Urinary bladder (tissue), 4 donors: Measurements from ENCODE around the gene LARP6. TPM values are rescaled to one million over a fixed set of nuclear protein-coding genes. Genes with fewer than 3 reads are reported as not detected.
"Not testable (repeated sequence)": the region's sequence is repeated elsewhere in the genome, so short reads cannot be mapped to it uniquely, and the experiment has no call there.

ENCODE experiments used
- DNase-seq: peaks from one replicate; pipeline ENCODE4 v3.0.0-alpha.2; 2015; ENCODE audit errors: extremely low spot score
- H3K27ac ChIP-seq: one replicate; pipeline ENCODE4 v1.5.1; 2013; ENCODE audit warnings: low read depth, mild to moderate bottlenecking, moderate library complexity
- H3K36me3 ChIP-seq: one replicate; pipeline ENCODE4 v1.6.1; 2013; ENCODE audit warnings: mild to moderate bottlenecking, moderate library complexity; ENCODE audit not compliant: insufficient read depth
- H3K4me1 ChIP-seq: one replicate; pipeline ENCODE4 v1.6.1; 2013; ENCODE audit warnings: mild to moderate bottlenecking, moderate library complexity; ENCODE audit not compliant: insufficient read depth
- H3K4me3 ChIP-seq: one replicate; pipeline ENCODE4 v1.5.1; 2013; ENCODE audit warnings: low read depth, low read length
- WGBS: extraction: QIAGEN DNeasy Blood & Tissue Kit; methylation state at CpG from one replicate; pipeline ENCODE4 v1.1.7; 2013; 5-methylcytosine and 5-hydroxymethylcytosine counted together
- polyA plus RNA-seq: library from polyadenylated mRNA; stranded (reverse); fragments of 200-250 nt; gene quantifications from one replicate; pipeline ENCODE4 v1.2.3, GENCODE V29; 2013
- total RNA-seq: library from RNA; depleted of rRNA; stranded (reverse); fragments of >200 nt; gene quantifications from one replicate; pipeline ENCODE4 v1.2.3, GENCODE V29; 2014
- donor health status: healthy with polysubstance abuse.
- donor health status: healthy.

LARP6 gene
- total and polyA plus RNA-seq, 2 donors, result 6.9 to 16.7 TPM

- Histone ChIP-seq H3K27ac (no peak overlapping the region), H3K36me3 (peaks cover 1% of the 10 kb centered on the region)
- WGBS, result 92% methylated on average over 6 of the region's 6 CpGs
These were observed 22.7 kb downstream of the LARP6 start for GRCh38 chr15:70831094-70831911.

GRCh38 chr15:70830615-70831014, 23.3 kb downstream of the LARP6 start:
- Histone ChIP-seq H3K4me1 (no peaks in the 10 kb centered on the region), H3K36me3 (peaks cover 1% of the 10 kb centered on the region), H3K27ac (no peak overlapping the region), H3K4me3 (no peak overlapping the region)
- DNase-seq, result no peak
- 83% methylated on average over 2 of the region's 2 CpGs for WGBS

More at GRCh38 chr15:70831094-70831911, 22.7 kb downstream of the LARP6 start:
- no peaks in the 10 kb centered on the region for H3K4me1 ChIP-seq
- no peak overlapping the region for H3K4me3 ChIP-seq
- DNase-seq, result no peak

- H3K4me1 ChIP-seq, result no peaks in the 10 kb centered on the region
- peaks cover 1% of the 10 kb centered on the region for H3K36me3 ChIP-seq
- no peak for DNase-seq
- H3K4me3 ChIP-seq, result no peak overlapping the region
- 83% methylated on average over 9 of the region's 9 CpGs for WGBS
- no peak overlapping the region for H3K27ac ChIP-seq
These were observed 24.4 kb downstream of the LARP6 start for GRCh38 chr15:70829371-70830166.

- WGBS, result 85% methylated on average over 6 of the region's 6 CpGs
- no peak for DNase-seq
- no peak overlapping the region for H3K27ac ChIP-seq
- no peak overlapping the region for H3K4me3 ChIP-seq
- H3K4me1 ChIP-seq, result no peaks in the 10 kb centered on the region
- peaks cover 1% of the 10 kb centered on the region for H3K36me3 ChIP-seq
These were observed 26.2 kb downstream of the LARP6 start for GRCh38 chr15:70827721-70828120.

GRCh38 chr15:70826634-70827033, 27.3 kb downstream of the LARP6 start:
- Histone ChIP-seq H3K36me3 (no peaks in the 10 kb centered on the region), H3K4me1 (no peaks in the 10 kb centered on the region), H3K27ac (no peak overlapping the region), H3K4me3 (no peak overlapping the region)
- WGBS, result 29% methylated on average over 3 of the region's 3 CpGs
- DNase-seq, result no peak

- DNase-seq, result no peak
- WGBS, result 91% methylated on average over 8 of the region's 8 CpGs
- H3K27ac ChIP-seq, result no peak overlapping the region
These were observed 28.1 kb downstream of the LARP6 start for GRCh38 chr15:70825841-70826240.

GRCh38 chr15:70823196-70823595, 30.8 kb downstream of the LARP6 start:
- no peak for DNase-seq
- 49% methylated on average over 5 of the region's 5 CpGs for WGBS
- Histone ChIP-seq H3K36me3 (no peaks in the 10 kb centered on the region), H3K27ac (no peak overlapping the region), H3K4me1 (no peaks in the 10 kb centered on the region), H3K4me3 (no peak overlapping the region)

More at GRCh38 chr15:70825841-70826240, 28.1 kb downstream of the LARP6 start:
- H3K4me1 ChIP-seq, result no peaks in the 10 kb centered on the region
- no peaks in the 10 kb centered on the region for H3K36me3 ChIP-seq
- no peak overlapping the region for H3K4me3 ChIP-seq

- no peaks in the 10 kb centered on the region for H3K4me1 ChIP-seq
- DNase-seq, result no peak
- H3K4me3 ChIP-seq, result no peak overlapping the region
- no peak overlapping the region for H3K27ac ChIP-seq
- H3K36me3 ChIP-seq, result no peaks in the 10 kb centered on the region
These were observed 33.7 kb downstream of the LARP6 start for GRCh38 chr15:70820214-70820613.

GRCh38 chr15:70818580-70818979, 35.4 kb downstream of the LARP6 start:
- no peak overlapping the region for H3K27ac ChIP-seq
- DNase-seq, result no peak
- 99% methylated on average over 2 of the region's 2 CpGs for WGBS
- H3K4me3 ChIP-seq, result no peak overlapping the region
- no peaks in the 10 kb centered on the region for H3K4me1 ChIP-seq
- no peaks in the 10 kb centered on the region for H3K36me3 ChIP-seq

- no peak overlapping the region for H3K4me3 ChIP-seq
- H3K4me1 ChIP-seq, result no peaks in the 10 kb centered on the region
- H3K36me3 ChIP-seq, result no peaks in the 10 kb centered on the region
- no peak for DNase-seq
- H3K27ac ChIP-seq, result no peak overlapping the region
These were observed 36.7 kb downstream of the LARP6 start for GRCh38 chr15:70817266-70817665.

- Histone ChIP-seq H3K36me3 (no peaks in the 10 kb centered on the region), H3K4me1 (no peaks in the 10 kb centered on the region), H3K4me3 (no peak overlapping the region), H3K27ac (no peak overlapping the region)
- no peak for DNase-seq
- WGBS, result 92% methylated on average over 5 of the region's 5 CpGs
These were observed 38.4 kb downstream of the LARP6 start for GRCh38 chr15:70815604-70816003.

GRCh38 chr15:70815011-70815410, 38.9 kb downstream of the LARP6 start:
- not testable (repeated sequence) for H3K27ac ChIP-seq, H3K4me1 ChIP-seq, DNase-seq, H3K4me3 ChIP-seq, H3K36me3 ChIP-seq
- 72% methylated on average over 4 of the region's 4 CpGs for WGBS

- Histone ChIP-seq H3K4me1 (no peaks in the 10 kb centered on the region), H3K27ac (no peak overlapping the region), H3K36me3 (no peaks in the 10 kb centered on the region), H3K4me3 (no peak overlapping the region)
- no peak for DNase-seq
- 81% methylated on average over 4 of the region's 4 CpGs for WGBS
These were observed 41.1 kb downstream of the LARP6 start for GRCh38 chr15:70812827-70813364.
